ENCODE measurements around the gene SLC25A13.

SLC25A13 gene

GRCh38 chr7:96093435-96093834 is 228.5 kb downstream of the SLC25A13 start:
- DNase-seq (ENCODE audit: low read depth in 2 of 2): no peak

- DNase-seq (ENCODE audit: low read depth in 2 of 2): no peak
Observed at GRCh38 chr7:96090756-96091155, 231.1 kb downstream of the SLC25A13 start.

DNA sequence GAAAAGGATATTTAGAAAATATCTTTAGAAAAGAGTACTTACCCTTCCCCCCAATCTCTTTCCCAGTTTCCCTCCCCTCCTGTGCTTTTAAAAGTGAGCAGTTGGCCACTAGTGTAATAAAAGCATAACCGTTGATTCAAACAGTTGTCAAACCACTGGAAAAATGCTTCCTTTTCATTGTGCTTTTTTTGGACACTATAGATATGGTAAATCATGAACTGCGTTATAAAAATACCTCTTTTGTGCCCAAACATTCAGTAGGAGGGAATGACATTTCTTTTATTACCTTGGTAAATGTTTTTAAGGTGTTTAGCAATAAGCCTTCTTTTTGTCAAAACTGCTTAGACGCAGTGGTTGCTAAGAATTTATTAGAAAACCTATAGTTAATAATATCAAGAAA is 232.4 kb downstream of the SLC25A13 start:
- DNase-seq (ENCODE audit: low read depth in 2 of 2): no peak

DNA sequence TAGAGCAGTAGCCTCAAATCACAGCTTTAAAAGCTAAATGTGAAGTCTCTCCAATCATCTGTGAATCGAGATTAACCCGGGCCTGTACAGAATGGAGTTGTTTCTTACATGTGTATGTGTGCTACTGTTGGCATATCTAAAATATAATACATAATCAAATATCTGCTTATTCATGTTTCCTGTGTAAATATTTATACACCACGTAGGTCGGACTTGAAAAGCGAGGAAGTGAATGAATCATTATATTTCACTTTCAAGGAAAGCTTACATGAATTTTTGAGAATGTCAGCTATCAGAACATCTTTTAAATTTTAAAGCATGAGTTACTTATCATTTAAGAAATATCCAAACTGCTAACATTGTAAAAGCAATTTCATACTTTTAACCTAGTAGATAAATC is 233.3 kb downstream of the SLC25A13 start:
- DNase-seq (ENCODE audit: low read depth in 2 of 2): no peak

DNA sequence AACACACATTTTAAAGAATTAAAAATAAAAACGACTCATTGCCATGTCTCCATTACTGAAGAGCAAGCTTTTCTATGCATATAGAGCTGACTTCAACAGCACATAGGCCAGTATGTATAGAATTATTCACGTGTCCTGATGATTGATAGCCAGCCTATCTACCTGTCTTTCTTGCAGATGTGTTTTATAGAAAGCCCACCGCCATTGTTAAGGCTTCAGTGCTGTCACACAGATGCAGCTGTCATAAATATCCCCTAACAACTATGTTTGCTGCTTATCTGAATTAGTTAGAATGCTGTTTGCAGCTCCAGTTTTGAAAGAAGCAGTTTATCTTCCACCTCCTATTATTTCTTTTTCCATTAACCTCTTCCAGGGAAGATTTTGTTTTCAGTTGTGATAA is 235.9 kb downstream of the SLC25A13 start:
- DNase-seq (ENCODE audit: low read depth in 2 of 2): no peak

DNA sequence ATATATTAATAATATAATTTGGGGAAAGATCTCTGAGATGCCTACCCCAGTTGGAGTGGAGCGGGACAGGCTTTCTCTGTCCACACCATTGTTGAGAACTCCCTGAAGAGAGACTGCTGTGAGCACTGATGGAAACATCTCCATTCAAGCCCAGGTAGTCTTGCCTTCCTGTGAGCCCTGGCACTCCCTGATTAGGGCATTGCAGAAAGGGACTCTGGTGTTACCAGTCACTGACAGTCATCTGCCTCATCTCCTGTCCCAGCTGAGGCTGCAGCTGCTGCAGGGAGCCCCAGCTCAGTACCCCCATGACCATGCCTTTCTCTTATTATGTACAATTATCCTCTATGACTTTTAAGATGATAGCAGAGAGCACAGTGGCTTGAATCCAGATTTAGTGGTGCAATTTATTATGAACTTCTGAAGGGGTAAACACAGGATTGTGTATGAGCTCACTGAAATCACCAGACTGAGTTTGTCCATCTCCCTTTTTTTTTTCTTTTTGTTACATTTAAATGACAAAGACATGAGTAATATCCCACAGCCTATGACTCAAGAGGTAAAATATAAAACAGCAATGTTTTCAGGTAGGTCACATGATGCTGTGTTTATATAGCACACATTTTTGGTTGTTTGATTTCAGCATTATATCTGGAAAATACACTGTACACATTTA is 236.9 kb downstream of the SLC25A13 start:
- no peak for DNase-seq (ENCODE audit: low read depth in 2 of 2)

- no peak for DNase-seq (ENCODE audit: low read depth in 2 of 2)
Observed at GRCh38 chr7:96080027-96080426, 241.9 kb downstream of the SLC25A13 start.

DNA sequence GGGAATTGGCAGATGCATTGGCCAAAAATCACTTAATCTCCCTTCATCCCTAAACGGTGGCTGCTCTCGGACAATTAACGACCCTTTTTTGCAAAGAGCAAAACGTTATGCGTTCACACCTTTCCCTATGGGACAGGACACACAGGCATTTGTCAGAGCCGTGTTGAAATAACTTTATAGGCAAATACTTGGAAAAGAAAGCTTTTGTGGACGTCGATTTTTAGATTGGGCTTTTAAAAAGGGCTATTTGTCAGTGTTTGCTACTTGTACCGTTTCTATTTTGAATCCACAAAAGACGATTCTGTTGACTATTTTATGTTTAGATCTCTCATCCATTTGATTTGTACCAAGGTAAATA is 245.6 kb downstream of the SLC25A13 start:
- no peak for DNase-seq (ENCODE audit: low read depth in 2 of 2)

- peak in 1 of 2 donors; percentile 25 for DNase-seq (ENCODE audit: low read depth in 2 of 2)
Observed at GRCh38 chr7:96075510-96076349, 246.2 kb downstream of the SLC25A13 start.

DNA sequence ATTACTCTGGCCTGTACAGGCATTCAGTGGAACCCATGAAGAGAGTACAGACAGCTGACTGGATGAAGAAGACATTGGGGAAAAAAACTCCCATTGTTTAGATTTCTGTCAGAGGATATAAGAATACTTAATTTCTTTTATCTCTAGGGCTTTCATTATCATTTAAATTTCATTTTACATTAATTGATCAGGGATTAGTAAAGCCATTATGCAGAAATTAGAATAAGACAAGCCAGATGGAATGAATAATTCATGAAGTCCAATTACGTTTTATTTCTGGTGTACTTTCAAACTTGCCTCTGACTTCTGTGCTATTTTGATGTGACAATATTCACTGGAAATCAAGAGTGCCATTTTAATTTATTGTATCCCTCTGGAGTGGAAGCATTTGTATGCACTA is 247.0 kb downstream of the SLC25A13 start:
- no peak for DNase-seq (ENCODE audit: low read depth in 2 of 2)
